Type B pancreatic cell (in vitro differentiated cells): Measurements from ENCODE around the gene DNAJC22. TPM values are rescaled to one million over a fixed set of nuclear protein-coding genes. Genes with fewer than 3 reads are reported as not detected.
A peak's percentile ranks its signal among the peaks of the same experiment; 100 is the strongest.

Source experiments
- DNase-seq: peaks from one replicate; pipeline ENCODE4 v3.0.0; 2021; ENCODE audit warnings: mixed read lengths; ENCODE audit not compliant: unreplicated experiment; ENCODE audit errors: extremely low spot score
- H3K27ac Mint-ChIP-seq: 2 replicates; pipeline ENCODE4 v1.8.0; 2021; ENCODE audit warnings: mild to moderate bottlenecking, mixed read lengths
- H3K27me3 Mint-ChIP-seq: 2 replicates; pipeline ENCODE4 v1.8.0; 2021; ENCODE audit warnings: mixed read lengths
- H3K36me3 Mint-ChIP-seq: 2 replicates; pipeline ENCODE4 v1.8.0; 2021; ENCODE audit warnings: mixed read lengths
- H3K4me1 Mint-ChIP-seq: one replicate; pipeline ENCODE4 v1.8.0; 2021; ENCODE audit warnings: mixed read lengths; ENCODE audit not compliant: unreplicated experiment
- H3K4me3 Mint-ChIP-seq: 2 replicates; pipeline ENCODE4 v1.8.0; 2021; ENCODE audit warnings: mild to moderate bottlenecking, mixed read lengths
- H3K9me3 Mint-ChIP-seq: 2 replicates; pipeline ENCODE4 v1.8.0; 2021; ENCODE audit warnings: mixed read lengths
- CTCF ChIP-seq: fragments of 200-600 bp; sonication (generic); conservative IDR thresholded peaks from 2 replicates; pipeline ENCODE4 v1.5.0; 2021; ENCODE audit warnings: antibody characterized with exemption, mild to moderate bottlenecking
- long read RNA-seq: library from polyadenylated mRNA; unstranded; transcript quantifications from one replicate; pipeline ENCODE4 v2.0.0, GENCODE V29; 2020
- total RNA-seq: library from RNA; stranded (reverse); gene quantifications from 2 replicates; pipeline ENCODE4 v1.2.1, GENCODE V29; 2021; ENCODE audit warnings: low replicate concordance

Gene DNAJC22
- 3.6 and 5.0 TPM in 2 replicates for total RNA-seq
- long read RNA-seq, partial matches to known transcripts, result 7 of 13 reads
- long read RNA-seq, other reads (novel, unspliced or antisense), result 6 of 13 reads

- no peaks in the 10 kb centered on the region for H3K36me3 Mint-ChIP-seq
- no peak for TF ChIP-seq CTCF
- H3K27me3 Mint-ChIP-seq, result peaks cover 65% of the 10 kb centered on the region
- peak within 1 kb of the TSS; percentile 84 for H3K4me3 Mint-ChIP-seq
- peaks cover 8% of the 10 kb centered on the region for H3K4me1 Mint-ChIP-seq
- peak within 1 kb of the TSS; percentile 29 for H3K27ac Mint-ChIP-seq
- DNase-seq, result peak; percentile 67
- H3K9me3 Mint-ChIP-seq, result no peaks in the 10 kb centered on the region
Measured at GRCh38 chr12:49346659-49347310, at the start of gene DNAJC22. Gene DNAJC22 (plus strand): TSS chr12:49346888. CDS start chr12:49348873, 1,985 bp downstream.

GRCh38 chr12:49297695-49298060 lies 49.0 kb upstream of the DNAJC22 start:
- DNase-seq, result no peak
- peak overlapping the region; percentile 28 for H3K4me3 Mint-ChIP-seq
- H3K27ac Mint-ChIP-seq, result no peak overlapping the region
- H3K4me1 Mint-ChIP-seq, result no peaks in the 10 kb centered on the region
- H3K27me3 Mint-ChIP-seq, result peaks cover 76% of the 10 kb centered on the region
- no peaks in the 10 kb centered on the region for H3K36me3 Mint-ChIP-seq
- no peak for TF ChIP-seq CTCF
- H3K9me3 Mint-ChIP-seq, result no peaks in the 10 kb centered on the region

- Mint-ChIP-seq H3K27me3 (peaks cover 77% of the 10 kb centered on the region), H3K4me1 (no peaks in the 10 kb centered on the region), H3K27ac (no peak overlapping the region), H3K36me3 (no peaks in the 10 kb centered on the region), H3K9me3 (no peaks in the 10 kb centered on the region), H3K4me3 (peak overlapping the region; percentile 34)
- TF ChIP-seq CTCF, result no peak
- no peak for DNase-seq
Measured at GRCh38 chr12:49298160-49298559, 48.5 kb upstream of the DNAJC22 start.

GRCh38 chr12:49301760-49302159 lies 44.9 kb upstream of the DNAJC22 start:
- Mint-ChIP-seq H3K27me3 (peaks cover 66% of the 10 kb centered on the region), H3K9me3 (no peaks in the 10 kb centered on the region), H3K27ac (no peak overlapping the region), H3K36me3 (no peaks in the 10 kb centered on the region), H3K4me1 (no peaks in the 10 kb centered on the region), H3K4me3 (no peak overlapping the region)
- no peak for TF ChIP-seq CTCF
- DNase-seq, result no peak

GRCh38 chr12:49304161-49304560 lies 42.5 kb upstream of the DNAJC22 start:
- no peak for DNase-seq
- H3K27ac Mint-ChIP-seq, result no peak overlapping the region
- no peaks in the 10 kb centered on the region for H3K4me1 Mint-ChIP-seq
- no peak overlapping the region for H3K4me3 Mint-ChIP-seq
- H3K27me3 Mint-ChIP-seq, result peaks cover 62% of the 10 kb centered on the region
- no peaks in the 10 kb centered on the region for H3K36me3 Mint-ChIP-seq
- no peak for TF ChIP-seq CTCF
- no peaks in the 10 kb centered on the region for H3K9me3 Mint-ChIP-seq
